Liver (tissue), 3 donors: ENCODE data around the gene PCYOX1L.

Experiments
- CTCF ChIP-seq: fragments of 150-350 bp; IDR thresholded peaks from 2 replicates; pipeline ENCODE4 v1.5.1; 2017; ENCODE audit warnings: improper control_type of control experiment, low read depth, low read length; ENCODE audit not compliant: missing input control
- JUND ChIP-seq, 2 donors: IDR thresholded peaks; 2 replicates each; pipeline ENCODE4 v1.6.1; 2016; ENCODE audit warnings: antibody characterized with exemption in 2 of 2
- RAD21 ChIP-seq, 2 donors: IDR thresholded peaks; 2 replicates each; pipeline ENCODE4 v1.6.1; 2016; ENCODE audit warnings: antibody characterized with exemption in 2 of 2, mild to moderate bottlenecking in 2 of 2
- REST ChIP-seq: IDR thresholded peaks from 2 replicates; pipeline ENCODE4 v1.6.1; 2016; ENCODE audit warnings: antibody characterized with exemption, mild to moderate bottlenecking
- SP1 ChIP-seq: IDR thresholded peaks from 2 replicates; pipeline ENCODE4 v1.6.1; 2018; ENCODE audit warnings: antibody characterized with exemption, mild to moderate bottlenecking
- donor health status: healthy.
- donor health status: healthy.

GRCh38 chr5:149407323-149408251 lies 49.7 kb downstream of the PCYOX1L start:
- TF ChIP-seq CTCF (no peak), JUND (IDR thresholded peaks at IDR 0.05) (no peak), RAD21 (IDR thresholded peaks at IDR 0.05) (no peak), REST (no peak), SP1 (no peak)
